GM12892 (cell line): ENCODE data around the gene GALNT10.

Experiments used
- DNase-seq: peaks from one replicate; pipeline ENCODE4 v3.0.0; 2011; ENCODE audit not compliant: insufficient read length
- FAIRE-seq: peaks from 2 replicates; lab custom pipeline; 2011; peaks lifted over from hg19 to GRCh38; lab: Jason Lieb, UNC
- POLR2A ChIP-seq: IDR thresholded peaks from 2 replicates; pipeline ENCODE4 v1.6.1; 2011; ENCODE audit warnings: low read depth, low read length, control low read depth
- POLR2AphosphoS5 ChIP-seq: IDR thresholded peaks from 2 replicates; pipeline ENCODE4 v1.6.1; 2011; ENCODE audit warnings: low read depth, low read length, control low read depth
- TAF1 ChIP-seq: IDR thresholded peaks from 2 replicates; pipeline ENCODE4 v1.6.1; 2011; ENCODE audit warnings: low read depth, mild to moderate bottlenecking, control low read depth, low read length, borderline replicate concordance

The GALNT10 gene

DNA sequence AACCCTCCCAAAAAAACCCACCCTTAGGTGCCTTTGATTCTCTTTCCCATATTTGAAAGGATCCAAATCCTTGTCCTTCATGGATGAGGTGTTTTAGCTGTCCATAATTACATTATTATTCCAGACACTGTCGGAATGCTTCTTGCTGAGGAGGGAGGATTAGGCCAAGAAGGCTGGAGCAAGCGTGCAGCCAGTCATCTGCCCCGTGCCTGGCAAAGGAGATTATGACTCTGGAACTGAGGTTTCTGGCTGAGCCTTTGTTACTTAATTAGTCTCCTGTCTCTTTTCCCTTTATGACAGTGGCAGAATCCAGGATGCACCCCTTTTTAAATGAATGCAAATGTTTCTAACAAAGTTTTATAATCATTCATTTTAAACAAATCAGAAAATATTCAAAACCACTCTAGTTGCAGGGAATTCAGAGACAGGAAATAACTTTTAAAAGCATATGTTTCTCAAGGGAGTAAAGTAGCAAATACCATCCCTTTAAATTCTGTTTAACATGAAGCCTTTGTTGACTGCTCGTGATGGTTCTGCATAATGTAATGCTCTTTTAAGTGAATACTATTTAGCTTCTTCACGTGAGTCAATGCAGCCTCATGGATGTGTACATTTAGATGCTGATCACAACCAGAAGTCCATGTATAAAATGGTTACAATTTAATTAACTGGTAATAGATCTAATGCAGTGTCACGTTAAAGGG is 69.8 kb downstream of the GALNT10 start:
- FAIRE-seq = no peak
- DNase-seq = no peak
- TF ChIP-seq TAF1 (no peak), POLR2A (no peak), POLR2AphosphoS5 (no peak)

DNA sequence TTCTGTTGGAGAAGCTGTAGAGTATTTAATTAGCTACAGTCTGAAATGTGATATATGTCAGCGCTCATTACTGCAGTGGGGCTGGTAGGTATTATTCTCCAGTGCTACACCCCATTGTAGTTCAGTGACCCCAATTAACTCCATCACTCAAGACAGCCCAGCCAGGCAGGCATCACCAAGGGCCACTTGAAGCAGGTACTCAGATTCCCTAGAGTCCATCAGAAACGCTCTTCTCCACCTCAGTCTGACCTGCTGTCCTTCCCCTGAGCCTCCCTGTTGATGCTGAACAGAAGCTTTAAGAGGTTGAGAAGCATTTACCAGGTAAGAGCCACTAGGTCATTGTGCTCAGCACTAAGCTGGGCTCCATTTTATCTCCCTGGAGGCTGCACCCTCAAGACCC is 71.8 kb downstream of the GALNT10 start:
- TF ChIP-seq POLR2A (no peak), POLR2AphosphoS5 (no peak), TAF1 (no peak)
- FAIRE-seq = no peak
- DNase-seq = no peak

DNA sequence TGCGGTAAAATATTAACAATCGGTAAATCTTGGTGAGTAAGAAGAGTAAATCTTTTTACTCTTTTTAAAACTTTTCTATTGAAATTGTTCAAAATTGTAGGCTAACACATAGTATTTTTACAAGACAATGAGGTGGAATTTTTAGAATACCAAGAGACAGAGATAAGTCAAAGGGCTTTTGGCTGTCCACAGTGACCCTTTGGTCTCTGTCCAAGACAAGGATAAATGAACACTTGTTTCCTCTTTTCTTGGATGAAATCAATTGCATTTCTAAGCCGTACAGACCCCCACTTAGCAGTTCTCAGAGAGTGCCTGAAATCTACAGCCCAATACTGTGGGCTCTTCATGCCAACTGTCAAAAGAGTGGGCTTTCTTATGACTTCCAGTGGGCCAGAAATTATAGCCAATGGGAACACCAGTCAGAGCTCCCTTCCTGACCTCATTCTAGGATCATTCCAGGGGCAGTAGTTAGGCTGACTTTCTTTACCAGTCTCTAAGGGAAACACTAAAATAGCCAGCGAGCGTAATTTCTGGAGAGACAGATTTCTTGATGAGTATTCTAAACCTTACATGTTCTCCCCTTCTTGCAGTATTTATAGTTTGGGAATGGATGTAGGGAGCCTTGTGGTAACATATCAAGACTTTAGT is 74.1 kb downstream of the GALNT10 start:
- FAIRE-seq (no peak), DNase-seq (no peak)
- TF ChIP-seq POLR2AphosphoS5 (no peak), POLR2A (no peak), TAF1 (no peak)

DNA sequence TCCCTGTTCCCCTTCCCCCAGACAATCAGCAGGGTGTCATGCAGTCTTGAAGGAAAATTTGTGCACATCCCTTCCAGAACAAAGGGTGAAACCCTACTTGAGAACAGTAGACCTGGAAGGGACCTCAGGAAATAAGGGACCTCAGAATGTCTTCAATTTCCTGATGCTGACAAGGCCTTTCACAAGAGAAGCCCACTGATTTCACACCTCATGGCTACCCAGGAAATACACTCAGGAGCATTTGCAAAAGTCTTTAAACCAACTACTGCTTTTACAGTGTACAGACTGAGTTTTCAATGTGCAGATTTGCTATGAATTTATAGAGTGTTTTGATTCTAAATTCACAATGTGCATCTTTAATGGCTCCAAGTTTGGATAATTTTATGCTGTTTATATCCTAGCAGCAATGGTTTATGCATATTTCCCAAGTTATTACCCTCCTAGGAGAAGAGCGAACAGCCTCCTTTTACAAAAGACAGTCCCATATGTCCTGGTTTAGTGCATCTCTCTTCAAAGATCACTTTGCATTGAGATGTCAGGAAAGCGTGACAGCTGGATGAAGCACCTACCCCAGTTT is 74.8 kb downstream of the GALNT10 start:
- TF ChIP-seq POLR2AphosphoS5 (no peak), TAF1 (no peak), POLR2A (no peak)
- DNase-seq (no peak), FAIRE-seq (no peak)

DNA sequence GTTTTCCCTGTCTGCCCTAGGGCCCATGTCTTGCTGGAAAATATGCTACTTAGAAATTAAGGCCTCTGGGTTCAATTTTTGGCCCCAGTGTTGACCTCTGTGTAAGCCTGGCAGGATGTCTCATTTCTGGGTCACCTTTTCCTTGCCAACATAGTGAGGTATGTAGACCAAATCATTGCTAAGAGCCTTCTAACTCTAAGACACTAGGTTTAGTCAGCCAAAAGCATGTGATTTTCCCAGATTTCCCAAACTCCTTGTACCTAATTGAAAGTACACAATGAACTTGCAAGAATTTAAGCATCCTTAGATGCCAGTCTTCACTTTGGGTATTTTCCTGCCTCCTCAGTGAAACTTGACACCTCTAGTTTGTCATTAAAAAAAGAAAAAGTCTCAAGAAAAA is 77.0 kb downstream of the GALNT10 start:
- DNase-seq (no peak), FAIRE-seq (no peak)
- TF ChIP-seq POLR2AphosphoS5 (no peak), TAF1 (no peak), POLR2A (no peak)

DNA sequence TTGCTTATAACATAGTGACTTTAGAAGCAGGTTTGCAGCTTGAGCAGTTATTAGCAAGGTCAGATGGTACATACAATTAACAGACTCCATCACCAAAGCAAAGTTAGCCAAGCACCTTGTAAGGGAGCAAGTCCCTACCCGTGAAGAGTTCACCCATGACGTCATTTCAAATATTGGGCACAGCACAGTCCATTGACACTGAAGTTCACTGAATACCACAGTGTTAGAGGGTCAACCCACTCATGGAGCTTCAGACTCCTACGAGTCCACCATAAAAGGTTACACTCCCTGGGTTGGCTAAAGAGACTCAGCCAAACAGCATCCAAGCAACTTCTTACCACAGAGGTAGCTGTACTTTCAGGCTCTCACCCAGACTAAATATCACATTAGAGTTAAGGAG is 77.5 kb downstream of the GALNT10 start:
- FAIRE-seq = no peak

DNA sequence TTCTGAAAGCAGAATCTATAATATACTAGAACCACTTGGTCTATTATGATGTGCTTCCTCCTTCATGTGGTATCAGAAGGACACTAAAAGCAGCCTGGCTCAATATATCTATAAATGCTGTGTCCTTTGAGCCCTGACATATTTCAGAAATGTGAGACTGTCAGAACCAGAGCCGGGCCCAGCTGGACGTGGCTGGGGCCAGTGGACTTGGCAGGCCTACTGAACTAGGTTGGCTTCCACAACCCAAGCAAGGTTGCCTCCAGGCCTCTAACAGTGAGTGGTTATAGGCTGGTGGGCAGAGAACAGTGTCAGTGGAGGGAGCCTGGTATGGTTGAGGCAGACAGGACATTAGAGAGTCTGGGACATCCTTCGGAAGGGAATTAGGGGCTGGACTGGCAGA is 78.9 kb downstream of the GALNT10 start:
- FAIRE-seq (no peak), DNase-seq (no peak)
- TF ChIP-seq POLR2A = no peak
- no peak for TF ChIP-seq POLR2AphosphoS5
- TF ChIP-seq TAF1 = no peak

More for the DNA sequence above, 77.5 kb downstream of the GALNT10 start:
- no peak for DNase-seq
- TF ChIP-seq TAF1 (no peak), POLR2AphosphoS5 (no peak), POLR2A (no peak)

DNA sequence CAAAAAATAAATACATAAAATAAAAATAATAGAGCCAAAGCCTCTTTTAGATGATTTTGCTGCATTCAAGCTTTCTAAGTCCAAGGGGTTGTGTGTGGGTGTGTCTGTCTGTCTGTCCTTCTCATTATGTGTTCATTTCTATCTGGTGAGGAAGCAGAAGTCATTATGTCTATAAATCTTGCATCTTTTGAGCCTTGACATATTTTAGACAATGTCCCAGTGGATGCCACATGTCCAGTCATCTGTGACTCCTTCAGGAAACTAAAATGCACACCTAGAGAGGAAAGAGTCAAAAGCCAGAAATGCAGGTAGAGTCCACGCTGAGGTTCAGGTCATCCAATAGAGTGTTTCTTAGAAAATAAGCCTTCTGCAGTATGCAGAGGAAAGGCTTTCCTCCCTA is 80.9 kb downstream of the GALNT10 start:
- DNase-seq = no peak
- FAIRE-seq = no peak
- TF ChIP-seq POLR2A = no peak
- no peak for TF ChIP-seq TAF1
- no peak for TF ChIP-seq POLR2AphosphoS5

DNA sequence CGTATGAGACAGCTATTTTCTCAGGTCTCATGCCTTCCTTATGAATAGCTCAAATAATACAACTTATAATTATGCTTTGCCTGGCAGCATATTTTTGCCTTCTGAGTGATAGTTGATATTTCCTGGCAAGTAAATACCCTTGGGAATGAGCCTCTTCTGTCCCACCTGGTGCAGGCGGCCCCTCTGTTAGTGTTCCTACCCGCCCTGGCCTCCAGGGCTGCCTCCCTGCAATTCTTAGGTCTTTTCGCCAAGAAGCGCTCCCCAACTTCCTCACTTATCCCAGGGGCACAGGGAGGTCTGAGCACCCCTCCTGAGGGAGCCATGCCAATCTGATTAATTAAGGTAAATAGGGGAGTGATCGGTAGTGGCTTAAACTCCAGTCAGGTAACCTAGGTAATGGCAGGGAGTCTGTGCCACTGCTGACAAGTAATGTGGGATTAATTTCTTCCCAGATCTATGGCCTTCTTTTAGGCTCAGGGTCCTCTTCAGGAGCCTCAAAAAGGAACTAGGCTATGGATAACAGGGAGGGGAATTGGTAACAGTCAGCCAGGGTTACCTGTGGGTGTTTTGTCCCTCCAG is 81.5 kb downstream of the GALNT10 start:
- no peak for FAIRE-seq
- no peak for TF ChIP-seq POLR2A
- TF ChIP-seq POLR2AphosphoS5 = no peak
- no peak for TF ChIP-seq TAF1
- no peak for DNase-seq

DNA sequence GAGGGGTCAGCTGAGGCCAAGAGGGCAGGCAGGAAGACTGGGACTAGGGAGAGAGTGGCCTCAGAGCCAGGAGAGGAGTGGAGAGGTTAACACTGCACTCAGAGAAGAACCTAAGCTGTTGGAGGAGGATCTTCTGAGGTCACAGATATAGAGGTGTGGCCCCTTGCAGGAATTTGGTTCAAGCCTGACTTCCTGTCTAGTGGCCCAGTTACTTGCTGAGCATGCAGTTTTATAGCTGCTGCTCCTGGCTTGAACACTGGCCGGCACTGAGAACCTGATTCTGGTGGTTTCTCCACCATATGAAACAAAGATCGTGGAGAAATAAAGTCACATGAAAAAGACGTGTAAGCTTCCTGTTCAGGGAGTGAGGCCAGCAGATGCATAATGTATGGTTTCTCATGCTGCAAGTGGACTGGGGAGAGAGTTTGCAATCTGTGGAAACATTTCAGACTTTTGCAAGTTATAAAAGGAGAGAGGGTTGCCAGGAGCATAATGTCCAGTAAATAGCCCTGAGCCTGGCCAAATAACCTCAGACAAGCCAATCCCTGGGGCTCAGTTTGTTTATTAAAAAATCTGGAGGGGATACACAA is 82.6 kb downstream of the GALNT10 start:
- TF ChIP-seq POLR2AphosphoS5 (no peak), POLR2A (no peak), TAF1 (no peak)
- no peak for FAIRE-seq
- DNase-seq = no peak

DNA sequence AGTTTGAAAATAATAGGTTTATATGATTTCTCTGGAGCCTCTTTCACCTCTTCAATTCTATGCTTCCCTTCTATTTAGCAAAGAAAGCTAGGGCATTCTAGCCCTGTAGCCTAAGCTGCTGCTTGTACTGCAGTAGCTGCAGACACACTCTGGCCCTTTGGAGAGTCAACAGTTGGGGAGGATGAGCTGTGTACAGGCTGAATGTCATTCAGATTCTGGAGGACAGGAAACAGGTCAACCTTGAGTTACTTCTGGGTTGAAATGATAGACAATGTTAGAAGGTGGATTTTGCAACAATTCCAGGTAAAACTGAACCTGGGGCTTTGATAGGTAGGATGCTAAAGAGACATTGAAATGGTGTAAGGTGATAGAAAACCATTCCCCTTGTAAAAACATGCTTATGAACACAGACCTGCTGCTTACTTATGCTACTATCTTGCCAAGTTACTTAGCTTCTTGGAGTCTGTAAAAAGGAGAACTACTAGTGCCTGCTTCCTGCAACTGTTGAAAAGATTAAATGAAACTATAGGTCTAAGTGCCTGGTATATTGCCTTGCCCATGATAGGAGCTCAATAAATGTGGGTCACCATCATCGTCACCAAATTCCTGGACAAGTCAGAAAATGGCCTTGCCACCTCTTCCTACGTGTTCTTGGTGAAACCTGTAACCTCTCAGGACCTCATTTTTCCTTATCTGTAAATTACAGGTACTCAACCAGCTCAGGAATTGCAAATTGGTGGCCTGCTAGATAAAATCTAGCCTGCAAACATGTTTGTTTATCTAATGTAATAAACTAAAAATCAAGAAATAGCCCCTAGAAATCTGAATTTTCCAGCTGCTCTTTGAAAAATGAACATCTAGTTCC is 83.7 kb downstream of the GALNT10 start:
- FAIRE-seq (no peak), DNase-seq (no peak)
- TF ChIP-seq TAF1 = no peak
- TF ChIP-seq POLR2A = no peak
- TF ChIP-seq POLR2AphosphoS5 = no peak
